ENCODE results near the gene CACNA1D.
"Not testable (repeated sequence)": the region's sequence is repeated elsewhere in the genome, so short reads cannot be mapped to it uniquely, and the experiment has no call there.

The CACNA1D gene

GRCh38 chr3:53651927-53652326 is 157.5 kb downstream of the CACNA1D start:
- no peak for DNase-seq (ENCODE audit: low read depth, low spot score)

GRCh38 chr3:53657651-53658050 is 163.2 kb downstream of the CACNA1D start:
- no peak for DNase-seq (ENCODE audit: low read depth, low spot score)

- no peak for DNase-seq (ENCODE audit: low read depth, low spot score)
Observed at GRCh38 chr3:53658613-53659193, 164.3 kb downstream of the CACNA1D start.

GRCh38 chr3:53659996-53660395 is 165.6 kb downstream of the CACNA1D start:
- no peak for DNase-seq (ENCODE audit: low read depth, low spot score)

- no peak for DNase-seq (ENCODE audit: low read depth, low spot score)
Observed at GRCh38 chr3:53661480-53661879, 167.1 kb downstream of the CACNA1D start.

GRCh38 chr3:53664812-53665211 is 170.4 kb downstream of the CACNA1D start:
- not testable (repeated sequence) for DNase-seq (ENCODE audit: low read depth, low spot score)

- DNase-seq (ENCODE audit: low read depth, low spot score) = no peak
Observed at GRCh38 chr3:53665608-53666425, 171.4 kb downstream of the CACNA1D start.

- no peak for DNase-seq (ENCODE audit: low read depth, low spot score)
Observed at GRCh38 chr3:53668872-53669271, 174.5 kb downstream of the CACNA1D start.

- no peak for DNase-seq (ENCODE audit: low read depth, low spot score)
Observed at GRCh38 chr3:53670721-53671120, 176.3 kb downstream of the CACNA1D start.

- no peak for DNase-seq (ENCODE audit: low read depth, low spot score)
Observed at GRCh38 chr3:53671192-53671960, 177.0 kb downstream of the CACNA1D start.

GRCh38 chr3:53671961-53672299 is 177.5 kb downstream of the CACNA1D start:
- DNase-seq (ENCODE audit: low read depth, low spot score) = no peak

- no peak for DNase-seq (ENCODE audit: low read depth, low spot score)
Observed at GRCh38 chr3:53672981-53673380, 178.6 kb downstream of the CACNA1D start.

GRCh38 chr3:53673722-53674350 is 179.4 kb downstream of the CACNA1D start:
- no peak for DNase-seq (ENCODE audit: low read depth, low spot score)

- no peak for DNase-seq (ENCODE audit: low read depth, low spot score)
Observed at GRCh38 chr3:53674582-53674981, 180.2 kb downstream of the CACNA1D start.

GRCh38 chr3:53675022-53675697 is 180.7 kb downstream of the CACNA1D start:
- no peak for DNase-seq (ENCODE audit: low read depth, low spot score)

- no peak for DNase-seq (ENCODE audit: low read depth, low spot score)
Observed at GRCh38 chr3:53675942-53676341, 181.5 kb downstream of the CACNA1D start.

- DNase-seq (ENCODE audit: low read depth, low spot score) = no peak
Observed at GRCh38 chr3:53677413-53677812, 183.0 kb downstream of the CACNA1D start.

- DNase-seq (ENCODE audit: low read depth, low spot score) = no peak
Observed at GRCh38 chr3:53680028-53680427, 185.6 kb downstream of the CACNA1D start.

- DNase-seq (ENCODE audit: low read depth, low spot score) = no peak
Observed at GRCh38 chr3:53682807-53683206, 188.4 kb downstream of the CACNA1D start.

- DNase-seq (ENCODE audit: low read depth, low spot score) = no peak
Observed at GRCh38 chr3:53688066-53688465, 193.7 kb downstream of the CACNA1D start.

- no peak for DNase-seq (ENCODE audit: low read depth, low spot score)
Observed at GRCh38 chr3:53688989-53689388, 194.6 kb downstream of the CACNA1D start.

GRCh38 chr3:53689681-53690080 is 195.3 kb downstream of the CACNA1D start:
- DNase-seq (ENCODE audit: low read depth, low spot score) = no peak
